GM21723 (cell line): Measurements from ENCODE around the gene HAPLN3.
A peak's percentile ranks its signal among the peaks of the same experiment; 100 is the strongest.

Experiments used
- ATAC-seq: cut with Tn5 transposase; IDR thresholded peaks from one replicate; pipeline ENCODE4 v1.9.1; 2021; ENCODE audit warnings: mild to moderate bottlenecking, moderate library complexity; ENCODE audit not compliant: unreplicated experiment

HAPLN3 gene

GRCh38 chr15:88897142-88897455 is 1.8 kb upstream of the HAPLN3 start:
- ATAC-seq: no peak

- ATAC-seq: no peak
Measured at GRCh38 chr15:88896333-88897033, 1.1 kb upstream of the HAPLN3 start.

GRCh38 chr15:88894348-88894818 is 961 bp downstream of the HAPLN3 start:
- peak; percentile 66 for ATAC-seq

GRCh38 chr15:88891540-88892254 is 3.6 kb downstream of the HAPLN3 start:
- ATAC-seq: no peak

- ATAC-seq: no peak
Measured at GRCh38 chr15:88890495-88890894, 4.8 kb downstream of the HAPLN3 start.

- ATAC-seq: no peak
Measured at GRCh38 chr15:88888719-88889118, 6.6 kb downstream of the HAPLN3 start.

GRCh38 chr15:88887068-88887580 is 8.2 kb downstream of the HAPLN3 start:
- ATAC-seq: no peak

- no peak for ATAC-seq
Measured at GRCh38 chr15:88882785-88883184, 12.6 kb downstream of the HAPLN3 start.

- no peak for ATAC-seq
Measured at GRCh38 chr15:88881775-88882174, 13.6 kb downstream of the HAPLN3 start.

GRCh38 chr15:88880944-88881740 is 14.2 kb downstream of the HAPLN3 start:
- ATAC-seq: no peak

GRCh38 chr15:88878720-88879184 is 16.6 kb downstream of the HAPLN3 start:
- ATAC-seq: no peak

- no peak for ATAC-seq
Measured at GRCh38 chr15:88877906-88878305, 17.4 kb downstream of the HAPLN3 start.

GRCh38 chr15:88877415-88877814 is 17.9 kb downstream of the HAPLN3 start:
- ATAC-seq: no peak

GRCh38 chr15:88876573-88876972 is 18.8 kb downstream of the HAPLN3 start:
- ATAC-seq: no peak

GRCh38 chr15:88874684-88875083 is 20.7 kb downstream of the HAPLN3 start:
- no peak for ATAC-seq

GRCh38 chr15:88874275-88874674 is 21.1 kb downstream of the HAPLN3 start:
- no peak for ATAC-seq

GRCh38 chr15:88873786-88874185 is 21.6 kb downstream of the HAPLN3 start:
- no peak for ATAC-seq

- ATAC-seq: no peak
Measured at GRCh38 chr15:88872706-88873105, 22.6 kb downstream of the HAPLN3 start.

GRCh38 chr15:88872106-88872505 is 23.2 kb downstream of the HAPLN3 start:
- no peak for ATAC-seq

- no peak for ATAC-seq
Measured at GRCh38 chr15:88871313-88871712, 24.0 kb downstream of the HAPLN3 start.

GRCh38 chr15:88866295-88866881 is 29.0 kb downstream of the HAPLN3 start:
- no peak for ATAC-seq
